Measurements from ENCODE around the gene SSC5D.
"Not testable (repeated sequence)": the region's sequence is repeated elsewhere in the genome, so short reads cannot be mapped to it uniquely, and the experiment has no call there.

The SSC5D gene

DNA sequence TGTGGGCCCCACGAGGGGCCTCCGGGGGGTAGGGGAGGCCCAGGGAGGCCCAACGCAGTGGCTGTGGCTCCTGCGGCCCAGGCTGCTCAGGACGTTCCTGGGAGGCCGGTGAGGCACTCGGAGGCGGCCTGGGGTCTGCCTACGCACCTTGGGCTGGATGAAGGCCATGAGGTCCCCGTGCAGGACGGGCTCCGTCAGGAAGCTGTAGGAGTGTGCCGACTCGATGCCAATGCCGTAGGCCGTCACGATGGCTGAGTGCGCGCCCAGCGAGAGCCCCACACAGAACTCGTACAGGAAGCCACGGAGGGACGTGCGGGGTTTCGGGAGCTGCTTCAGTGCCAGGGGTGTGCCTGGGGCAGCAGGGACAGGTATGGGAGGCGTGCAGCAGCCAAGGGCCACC is 42.8 kb downstream of the SSC5D start:
- no peak overlapping the region for H3K4me3 ChIP-seq
- no peak for DNase-seq (ENCODE audit: low spot score in 2 of 2)
- H3K9me3 ChIP-seq: no peaks in the 10 kb centered on the region
- in situ Hi-C loops (cut with MboI; ENCODE audit: low sequenced_read_pairs): no loop called here
- no peaks in the 10 kb centered on the region for H3K36me3 ChIP-seq (replicated peaks)
- H3K27me3 ChIP-seq (ENCODE audit: low read depth): no peaks in the 10 kb centered on the region
- H3K4me1 ChIP-seq: no peaks in the 10 kb centered on the region

- in situ Hi-C loops (cut with MboI; ENCODE audit: low sequenced_read_pairs); H3K4me1 ChIP-seq; H3K36me3 ChIP-seq (replicated peaks); H3K27me3 ChIP-seq (ENCODE audit: low read depth); H3K4me3 ChIP-seq; DNase-seq (ENCODE audit: low spot score in 2 of 2); H3K9me3 ChIP-seq: not testable (repeated sequence)
Measured at GRCh38 chr19:55534280-55534679, 46.0 kb downstream of the SSC5D start.

GRCh38 chr19:55535173-55535964 is 47.1 kb downstream of the SSC5D start:
- no peak for DNase-seq (ENCODE audit: low spot score in 2 of 2)
- in situ Hi-C loops (cut with MboI; ENCODE audit: low sequenced_read_pairs): no loop called here
- H3K36me3 ChIP-seq (replicated peaks): no peaks in the 10 kb centered on the region
- no peaks in the 10 kb centered on the region for H3K27me3 ChIP-seq (ENCODE audit: low read depth)
- H3K4me3 ChIP-seq: no peak overlapping the region
- no peaks in the 10 kb centered on the region for H3K9me3 ChIP-seq
- no peaks in the 10 kb centered on the region for H3K4me1 ChIP-seq

DNA sequence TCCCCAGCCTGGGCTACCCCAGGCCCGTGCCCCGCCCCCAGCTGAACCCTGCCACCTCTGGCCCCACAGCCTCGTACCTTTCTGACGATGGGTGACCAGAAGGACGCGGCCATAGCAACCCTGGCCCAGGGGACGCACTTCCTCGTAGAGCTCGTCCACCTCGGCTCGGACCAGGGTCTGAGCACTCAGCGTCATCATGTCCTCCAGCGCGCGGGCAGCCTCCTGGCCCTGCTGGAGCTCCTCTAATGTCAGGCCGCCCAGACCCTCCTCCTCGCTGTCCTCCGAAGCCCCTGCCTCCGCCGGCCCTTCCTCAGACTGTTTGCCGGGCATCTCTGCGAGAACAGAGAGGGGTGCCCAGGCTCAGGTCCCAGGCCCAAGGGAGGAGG is 47.7 kb downstream of the SSC5D start:
- Histone ChIP-seq H3K9me3 (no peaks in the 10 kb centered on the region), H3K4me1 (no peaks in the 10 kb centered on the region), H3K36me3 (replicated peaks) (no peaks in the 10 kb centered on the region), H3K4me3 (no peak overlapping the region), H3K27me3 (ENCODE audit: low read depth) (no peaks in the 10 kb centered on the region)
- in situ Hi-C loops (cut with MboI; ENCODE audit: low sequenced_read_pairs): no loop called here
- no peak for DNase-seq (ENCODE audit: low spot score in 2 of 2)

DNA sequence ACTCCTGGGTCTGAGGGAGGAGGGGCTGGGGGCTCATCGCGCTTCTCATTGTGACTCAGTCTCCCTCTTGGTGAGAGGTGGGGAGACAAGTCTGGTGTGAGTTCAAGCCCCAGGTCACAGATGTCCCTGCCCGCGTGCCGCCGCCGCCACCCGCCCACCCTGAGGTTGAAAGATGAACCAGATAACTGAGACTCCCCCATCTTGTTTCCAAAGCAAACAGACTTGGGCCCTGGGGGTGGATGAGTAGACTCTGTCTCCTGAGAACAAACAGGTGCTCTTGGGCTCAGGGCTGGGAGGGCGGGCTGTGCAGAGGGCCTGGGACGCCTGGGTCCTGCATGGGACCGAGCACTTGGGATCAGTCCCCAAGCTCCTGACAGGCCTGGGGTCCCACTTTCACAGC is 48.1 kb downstream of the SSC5D start:
- Histone ChIP-seq H3K4me1 (no peaks in the 10 kb centered on the region), H3K27me3 (ENCODE audit: low read depth) (no peaks in the 10 kb centered on the region), H3K4me3 (no peak overlapping the region), H3K36me3 (replicated peaks) (no peaks in the 10 kb centered on the region), H3K9me3 (no peaks in the 10 kb centered on the region)
- DNase-seq (ENCODE audit: low spot score in 2 of 2): no peak
- in situ Hi-C loops (cut with MboI; ENCODE audit: low sequenced_read_pairs): no loop called here

GRCh38 chr19:55536951-55537740 is 48.9 kb downstream of the SSC5D start, which contains the start of gene SBK2:
Gene SBK2 (minus strand): TSS chr19:55537133. CDS start chr19:55536294, 839 bp downstream.
- no peaks in the 10 kb centered on the region for H3K36me3 ChIP-seq (replicated peaks)
- in situ Hi-C loops (cut with MboI; ENCODE audit: low sequenced_read_pairs): no loop called here
- H3K9me3 ChIP-seq: no peaks in the 10 kb centered on the region
- no peaks in the 10 kb centered on the region for H3K27me3 ChIP-seq (ENCODE audit: low read depth)
- H3K4me3 ChIP-seq: no peak within 1 kb of the TSS
- DNase-seq (ENCODE audit: low spot score in 2 of 2): peak in 1 of 2 experiments; percentile 62
- no peaks in the 10 kb centered on the region for H3K4me1 ChIP-seq

DNA sequence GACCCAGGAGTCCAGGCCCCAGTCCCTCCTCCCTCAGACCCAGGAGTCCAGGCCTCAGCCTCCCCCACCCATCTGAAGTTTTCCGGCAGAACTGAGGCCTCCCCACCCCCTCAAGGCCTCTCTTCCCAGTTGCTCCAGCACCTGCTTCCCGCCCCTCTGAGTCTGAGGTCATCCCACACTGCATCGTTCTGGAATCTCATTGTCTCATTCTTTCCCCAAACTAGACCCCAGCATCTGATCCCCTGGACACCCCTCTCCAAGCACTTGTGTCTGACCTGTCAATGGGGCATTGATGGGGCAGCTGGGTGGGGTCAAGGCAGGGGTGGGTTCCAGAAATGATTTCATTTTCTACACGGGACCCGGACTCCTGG is 49.5 kb downstream of the SSC5D start:
- Histone ChIP-seq H3K4me1 (no peaks in the 10 kb centered on the region), H3K36me3 (replicated peaks) (no peaks in the 10 kb centered on the region), H3K27me3 (ENCODE audit: low read depth) (no peaks in the 10 kb centered on the region), H3K4me3 (no peak overlapping the region), H3K9me3 (no peaks in the 10 kb centered on the region)
- in situ Hi-C loops (cut with MboI; ENCODE audit: low sequenced_read_pairs): no loop called here
- DNase-seq (ENCODE audit: low spot score in 2 of 2): no peak

DNA sequence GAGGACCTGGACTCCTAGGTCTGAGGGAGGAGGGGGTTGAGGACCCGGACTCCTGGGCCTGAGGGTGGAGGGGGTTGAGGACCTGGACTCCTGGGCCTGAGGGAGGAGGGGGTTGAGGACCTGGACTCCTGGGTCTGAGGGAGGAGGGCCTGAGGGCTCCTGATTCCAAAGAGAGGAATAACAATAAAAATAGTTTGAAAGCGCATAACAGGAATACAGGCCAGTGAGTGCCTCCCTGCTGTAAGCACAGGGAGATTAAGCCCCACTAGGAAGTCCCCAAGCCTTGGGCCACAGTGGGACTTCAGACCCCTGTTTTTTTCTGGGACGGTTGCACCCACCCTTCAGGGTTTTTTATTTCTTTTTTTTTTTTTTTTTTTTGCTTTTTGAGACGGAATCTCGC is 49.9 kb downstream of the SSC5D start:
- in situ Hi-C loops (cut with MboI; ENCODE audit: low sequenced_read_pairs): no loop called here
- no peaks in the 10 kb centered on the region for H3K9me3 ChIP-seq
- H3K36me3 ChIP-seq (replicated peaks): no peaks in the 10 kb centered on the region
- H3K4me1 ChIP-seq: no peaks in the 10 kb centered on the region
- no peak overlapping the region for H3K4me3 ChIP-seq
- no peaks in the 10 kb centered on the region for H3K27me3 ChIP-seq (ENCODE audit: low read depth)
- no peak for DNase-seq (ENCODE audit: low spot score in 2 of 2)

DNA sequence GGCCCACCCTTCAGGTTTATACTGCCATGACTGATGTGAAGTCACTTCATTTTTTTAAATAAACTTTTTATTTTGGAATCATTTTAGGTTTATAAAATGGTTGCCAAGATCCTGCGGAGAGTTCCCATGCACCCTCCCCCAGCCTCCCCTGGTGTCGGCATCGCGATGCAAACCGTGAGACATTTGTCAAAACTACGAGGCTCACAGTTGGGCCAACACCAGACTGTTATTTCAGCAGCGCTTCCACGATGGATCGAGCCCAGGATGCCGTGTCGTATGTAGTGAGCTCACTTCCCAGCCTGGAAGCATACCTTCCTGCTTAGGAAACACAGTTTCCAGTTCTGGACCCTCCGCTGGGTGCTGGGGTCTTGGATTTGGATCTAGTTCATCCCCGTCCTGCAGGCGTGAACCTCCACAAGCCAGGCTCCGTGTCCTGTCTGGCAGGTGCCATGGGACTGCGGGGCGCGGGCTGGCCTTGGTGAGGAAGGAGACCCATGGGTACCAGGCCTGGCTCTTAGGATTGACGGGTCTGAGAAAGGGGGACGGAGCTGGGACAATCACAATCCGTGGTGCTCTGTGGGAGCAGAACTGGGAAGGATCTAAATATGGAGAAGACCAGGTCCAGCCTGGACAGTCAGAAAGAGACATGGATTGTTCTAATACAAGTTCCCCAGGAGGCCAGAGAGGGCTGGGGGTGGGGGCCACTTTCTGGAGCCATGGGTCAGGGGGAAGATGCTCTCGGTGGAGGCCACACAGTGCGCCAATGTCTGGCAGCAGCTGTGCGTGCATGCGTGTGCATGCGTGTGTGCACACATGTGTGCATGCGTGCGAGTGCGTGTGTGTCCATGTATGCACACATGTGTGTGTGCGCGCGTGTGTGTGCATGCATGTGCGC is 51.1 kb downstream of the SSC5D start:
- DNase-seq (ENCODE audit: low spot score in 2 of 2): no peak
- in situ Hi-C loops (cut with MboI; ENCODE audit: low sequenced_read_pairs): no loop called here
- H3K36me3 ChIP-seq (replicated peaks): no peaks in the 10 kb centered on the region

DNA sequence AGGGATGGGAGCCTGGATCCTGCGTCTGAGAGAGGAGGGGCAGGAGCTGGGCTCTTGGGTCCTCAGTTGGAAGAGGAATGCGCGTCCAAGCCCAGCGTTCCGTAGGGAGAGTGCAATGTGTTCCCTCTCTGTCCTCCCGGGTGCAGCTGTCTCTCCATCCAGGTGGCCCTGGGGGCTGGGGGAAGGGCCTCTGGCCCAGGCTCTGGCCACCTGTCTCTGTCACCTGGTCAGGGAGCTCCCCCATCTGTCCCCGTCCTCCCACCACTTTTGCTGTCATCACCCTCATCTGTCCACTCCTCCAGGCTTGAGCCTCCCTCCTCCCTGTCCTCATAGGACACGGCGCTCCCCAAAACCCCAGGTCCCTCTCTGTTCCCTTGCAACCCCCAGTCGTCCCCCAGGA is 52.4 kb downstream of the SSC5D start:
- no peak for DNase-seq (ENCODE audit: low spot score in 2 of 2)
- in situ Hi-C loops (cut with MboI; ENCODE audit: low sequenced_read_pairs): no loop called here
- Histone ChIP-seq H3K4me1 (no peaks in the 10 kb centered on the region), H3K9me3 (no peaks in the 10 kb centered on the region), H3K4me3 (no peak overlapping the region), H3K36me3 (replicated peaks) (no peaks in the 10 kb centered on the region), H3K27me3 (ENCODE audit: low read depth) (no peaks in the 10 kb centered on the region)

More for the DNA sequence above, 51.1 kb downstream of the SSC5D start:
- no peaks in the 10 kb centered on the region for H3K9me3 ChIP-seq
- no peaks in the 10 kb centered on the region for H3K27me3 ChIP-seq (ENCODE audit: low read depth)
- H3K4me1 ChIP-seq: no peaks in the 10 kb centered on the region
- no peak overlapping the region for H3K4me3 ChIP-seq

DNA sequence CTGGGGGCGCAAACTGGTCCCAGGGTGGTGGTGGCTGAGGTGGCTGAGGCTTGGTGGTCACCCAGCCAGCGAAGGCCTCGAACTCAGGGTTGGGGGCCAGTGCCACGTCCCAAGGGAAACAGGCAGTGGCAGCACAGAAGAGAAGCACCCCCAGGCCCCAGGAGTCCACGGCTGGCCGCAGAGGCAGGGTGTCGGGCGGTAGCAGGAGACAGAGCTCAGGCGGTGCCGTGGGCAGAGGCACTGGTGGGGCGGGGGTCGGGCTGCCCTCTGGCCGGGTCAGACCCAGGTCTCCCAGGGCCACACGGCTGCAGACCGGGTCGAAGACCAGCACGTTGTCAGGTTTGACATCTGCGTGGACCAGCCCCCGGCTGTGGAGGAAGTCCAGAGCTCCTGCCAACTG is 52.9 kb downstream of the SSC5D start:
- H3K9me3 ChIP-seq: no peaks in the 10 kb centered on the region
- no peaks in the 10 kb centered on the region for H3K36me3 ChIP-seq (replicated peaks)
- no peak for DNase-seq (ENCODE audit: low spot score in 2 of 2)
- no peak overlapping the region for H3K4me3 ChIP-seq
- H3K27me3 ChIP-seq (ENCODE audit: low read depth): no peaks in the 10 kb centered on the region
- in situ Hi-C loops (cut with MboI; ENCODE audit: low sequenced_read_pairs): no loop called here
- H3K4me1 ChIP-seq: no peaks in the 10 kb centered on the region

DNA sequence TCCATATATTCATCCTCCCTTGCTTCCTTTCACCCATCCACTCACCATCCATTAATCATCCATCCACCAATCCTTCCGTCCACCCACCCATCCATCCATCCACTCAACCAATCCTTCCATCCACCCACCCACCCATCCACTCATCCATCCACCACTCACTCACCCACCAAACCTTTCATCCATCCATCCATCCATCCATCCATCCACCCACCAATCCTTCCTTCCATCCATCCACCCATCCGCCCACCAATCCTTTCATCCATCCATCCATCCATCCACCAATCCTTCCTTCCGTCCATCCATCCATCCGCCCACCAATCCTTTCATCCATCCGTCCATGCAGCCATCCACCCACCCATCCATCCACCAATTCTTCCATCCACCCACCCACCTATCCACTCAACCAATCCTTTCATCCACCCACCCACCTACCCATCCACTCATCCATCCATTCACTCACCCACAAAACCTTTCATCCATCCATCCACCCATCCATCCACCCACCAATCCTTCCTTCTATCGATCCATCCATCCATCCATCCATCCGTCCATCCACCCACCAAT is 54.1 kb downstream of the SSC5D start:
- H3K27me3 ChIP-seq (ENCODE audit: low read depth): no peaks in the 10 kb centered on the region
- H3K4me1 ChIP-seq: no peaks in the 10 kb centered on the region
- no peaks in the 10 kb centered on the region for H3K36me3 ChIP-seq (replicated peaks)
- in situ Hi-C loops (cut with MboI; ENCODE audit: low sequenced_read_pairs): no loop called here
- no peak for DNase-seq (ENCODE audit: low spot score in 2 of 2)
- no peak overlapping the region for H3K4me3 ChIP-seq
- no peaks in the 10 kb centered on the region for H3K9me3 ChIP-seq

- Histone ChIP-seq H3K4me3 (no peak overlapping the region), H3K27me3 (ENCODE audit: low read depth) (no peaks in the 10 kb centered on the region), H3K4me1 (no peaks in the 10 kb centered on the region), H3K36me3 (replicated peaks) (no peaks in the 10 kb centered on the region), H3K9me3 (no peaks in the 10 kb centered on the region)
- no peak for DNase-seq (ENCODE audit: low spot score in 2 of 2)
- in situ Hi-C loops (cut with MboI; ENCODE audit: low sequenced_read_pairs): no loop called here
Measured at GRCh38 chr19:55543567-55543966, 55.3 kb downstream of the SSC5D start.
